HFFc6 (cell line): ENCODE results near the gene DDIT4. TPM values are rescaled to one million over a fixed set of nuclear protein-coding genes. Genes with fewer than 3 reads are reported as not detected.
A peak's percentile ranks its signal among the peaks of the same experiment; 100 is the strongest.
"Not testable (repeated sequence)": the region's sequence is repeated elsewhere in the genome, so short reads cannot be mapped to it uniquely, and the experiment has no call there.

Experiments used
- DNase-seq: peaks from one replicate; pipeline ENCODE4 v3.0.0-alpha.2; 2018
- H3K27ac Mint-ChIP-seq: 2 replicates; pipeline ENCODE4 v1.8.0; 2020; ENCODE audit warnings: mild to moderate bottlenecking, mixed read lengths
- H3K27me3 Mint-ChIP-seq: 2 replicates; pipeline ENCODE4 v1.8.0; 2021; ENCODE audit warnings: mild to moderate bottlenecking, moderate library complexity, mixed read lengths; ENCODE audit not compliant: insufficient read depth
- H3K36me3 Mint-ChIP-seq: 2 replicates; pipeline ENCODE4 v1.8.0; 2021; ENCODE audit warnings: low read depth, mixed read lengths
- H3K4me1 Mint-ChIP-seq: 2 replicates; pipeline ENCODE4 v1.8.0; 2020; ENCODE audit warnings: low read depth, mixed read lengths
- H3K4me3 Mint-ChIP-seq: 2 replicates; pipeline ENCODE4 v1.8.0; 2020; ENCODE audit warnings: mild to moderate bottlenecking, moderate library complexity, mixed read lengths
- H3K9me3 Mint-ChIP-seq: 2 replicates; pipeline ENCODE4 v1.8.0; 2020; ENCODE audit warnings: mild to moderate bottlenecking, mixed read lengths
- CTCF ChIP-seq: fragments of 200-600 bp; sonication (generic); IDR thresholded peaks from 2 replicates; pipeline ENCODE4 v1.5.0; 2021; ENCODE audit warnings: antibody characterized with exemption, mild to moderate bottlenecking
- total RNA-seq, 6 experiments: library from RNA; stranded (reverse); fragmentation: NEBNext Ultra II Directional; extraction: Animal tissue kit (Norgen Biotek cat#: 25700); gene quantifications; 2 replicates in 1 of 6; 3 replicates in 5 of 6; pipeline ENCODE4 v1.2.3, GENCODE V29; 2021

DDIT4 gene
- total RNA-seq, 6 experiments from 2014 or later = 27.7 to 32.4 (median 30.0) TPM

DNA sequence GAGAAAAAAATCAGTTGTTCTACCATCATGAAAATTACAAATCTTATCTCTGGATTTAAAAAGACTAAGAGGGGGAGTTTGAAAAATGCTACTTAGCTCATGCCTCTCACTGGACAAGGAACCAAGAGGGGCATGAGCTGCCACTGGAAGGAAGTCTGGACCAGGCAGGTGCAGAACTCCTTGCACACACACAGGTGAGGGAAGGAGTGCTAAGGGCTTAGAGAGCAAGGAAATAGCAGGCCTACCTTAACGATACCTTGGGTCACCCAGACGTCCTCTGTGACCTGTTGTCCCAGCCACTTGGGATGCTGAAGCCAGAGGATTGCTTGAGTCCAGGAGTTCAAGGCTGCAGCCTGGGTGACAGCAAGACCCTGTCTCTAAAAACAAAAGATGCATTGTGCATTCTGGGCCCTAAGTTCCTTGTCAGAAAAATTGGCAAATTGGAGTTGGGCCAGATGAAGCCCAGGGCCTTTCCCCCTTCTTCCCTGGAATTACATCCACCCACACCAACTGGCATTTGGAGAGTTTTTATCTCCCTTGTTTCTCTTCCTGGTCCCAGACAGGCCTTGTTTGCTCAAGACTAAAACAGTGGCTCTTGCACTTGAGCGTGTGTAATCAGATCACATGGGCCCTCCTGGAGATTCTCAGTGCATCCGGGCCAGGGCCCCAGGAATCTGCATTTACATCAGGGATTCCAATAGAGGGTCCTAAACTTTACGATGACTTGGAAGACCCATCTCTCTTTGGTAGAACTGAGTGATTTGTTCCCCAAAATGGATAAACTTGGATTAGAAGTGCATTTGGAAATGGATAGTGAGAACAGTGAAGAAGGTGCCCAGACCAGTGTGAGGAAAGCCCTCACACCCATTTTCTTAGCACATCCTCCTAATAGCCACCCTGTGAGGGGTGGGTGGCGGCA is 3.0 kb downstream of the DDIT4 start:
- Mint-ChIP-seq H3K36me3 (peaks cover 16% of the 10 kb centered on the region), H3K4me1 (peaks cover 36% of the 10 kb centered on the region), H3K9me3 (no peaks in the 10 kb centered on the region), H3K27ac (no peak overlapping the region), H3K4me3 (peak overlapping the region; percentile 95), H3K27me3 (peaks cover 3% of the 10 kb centered on the region)
- no peak for DNase-seq
- TF ChIP-seq CTCF = no peak

DNA sequence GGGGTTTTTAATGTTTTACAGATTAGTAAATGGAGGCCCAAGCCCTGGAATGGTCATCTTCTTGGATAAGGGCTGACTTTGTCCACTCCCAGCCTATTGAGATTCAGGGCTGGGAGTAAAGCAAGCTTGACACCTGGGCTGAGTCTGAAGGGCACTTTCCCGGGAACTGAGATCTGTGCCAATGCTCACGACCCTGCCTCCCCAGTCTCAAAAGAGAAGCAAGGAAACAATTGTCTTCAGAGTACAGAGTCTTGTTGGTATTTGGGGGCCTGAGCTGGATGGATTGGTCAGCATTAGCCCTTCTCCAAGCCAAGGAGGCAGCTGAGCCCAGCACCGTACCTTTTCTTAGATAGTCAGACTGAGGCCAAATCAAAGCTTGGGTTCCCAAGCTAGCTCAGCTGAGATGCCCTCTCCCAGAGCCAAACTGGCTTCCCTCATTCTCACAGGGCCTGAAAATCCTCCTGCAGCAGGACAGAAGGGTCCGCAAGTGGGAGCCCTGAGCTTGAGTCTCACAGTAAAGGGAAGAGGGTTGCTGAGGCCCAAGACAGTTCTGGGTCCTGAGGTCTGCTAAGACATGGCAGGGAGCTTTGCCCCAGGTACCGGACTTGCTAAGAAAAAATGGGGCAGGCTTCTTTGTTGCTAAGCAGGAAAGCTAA is 3.7 kb downstream of the DDIT4 start:
- Mint-ChIP-seq H3K4me1 (peaks cover 29% of the 10 kb centered on the region), H3K9me3 (no peaks in the 10 kb centered on the region), H3K27me3 (peaks cover 3% of the 10 kb centered on the region), H3K27ac (no peak overlapping the region), H3K36me3 (peaks cover 16% of the 10 kb centered on the region), H3K4me3 (no peak overlapping the region)
- no peak for DNase-seq
- TF ChIP-seq CTCF = no peak

- Mint-ChIP-seq H3K27ac (no peak overlapping the region), H3K9me3 (no peaks in the 10 kb centered on the region), H3K4me3 (no peak overlapping the region), H3K27me3 (peaks cover 3% of the 10 kb centered on the region), H3K36me3 (peaks cover 16% of the 10 kb centered on the region), H3K4me1 (peaks cover 24% of the 10 kb centered on the region)
- DNase-seq = no peak
- TF ChIP-seq CTCF = no peak
Observed at GRCh38 chr10:72277996-72278667, 4.4 kb downstream of the DDIT4 start.

GRCh38 chr10:72278668-72279393 is 5.1 kb downstream of the DDIT4 start:
- Mint-ChIP-seq H3K4me1 (peaks cover 24% of the 10 kb centered on the region), H3K4me3 (no peak overlapping the region)
- peak; percentile 31 for TF ChIP-seq CTCF

DNA sequence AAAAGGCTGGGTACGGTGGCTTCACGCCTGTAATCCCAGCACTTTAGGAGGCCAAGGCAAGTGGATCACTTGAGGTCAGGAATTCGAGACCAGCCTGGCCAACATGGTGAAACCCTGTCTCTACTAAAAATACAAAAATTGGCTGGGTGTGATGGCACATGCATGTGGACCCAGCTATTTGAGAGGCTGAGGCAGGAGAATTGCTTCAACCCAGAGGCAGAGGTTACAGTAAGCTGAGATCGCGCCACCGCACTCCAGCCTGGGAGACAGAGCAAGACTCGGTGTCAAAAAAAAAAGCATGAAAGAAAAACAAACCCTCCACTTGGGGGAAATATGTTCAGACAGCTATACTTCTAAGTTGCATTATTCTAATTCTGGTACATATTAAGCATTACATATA is 5.9 kb downstream of the DDIT4 start:
- not testable (repeated sequence) for H3K9me3 Mint-ChIP-seq, H3K27ac Mint-ChIP-seq, DNase-seq, H3K27me3 Mint-ChIP-seq, H3K4me3 Mint-ChIP-seq
- Mint-ChIP-seq H3K4me1 (peaks cover 24% of the 10 kb centered on the region), H3K36me3 (peaks cover 16% of the 10 kb centered on the region)

More at GRCh38 chr10:72278668-72279393, 5.1 kb downstream of the DDIT4 start:
- Mint-ChIP-seq H3K9me3 (no peaks in the 10 kb centered on the region), H3K36me3 (peaks cover 16% of the 10 kb centered on the region), H3K27me3 (peaks cover 3% of the 10 kb centered on the region), H3K27ac (no peak overlapping the region)
- no peak for DNase-seq
